Endothelial cell (in vitro differentiated cells): ENCODE results near the gene UBASH3A. TPM values are rescaled to one million over a fixed set of nuclear protein-coding genes. Genes with fewer than 3 reads are reported as not detected.
"Not testable (repeated sequence)": the region's sequence is repeated elsewhere in the genome, so short reads cannot be mapped to it uniquely, and the experiment has no call there.

Experiments used
- DNase-seq: peaks from one replicate; pipeline ENCODE4 v3.0.0; 2021; ENCODE audit warnings: low spot score
- H3K27ac Mint-ChIP-seq: one replicate; pipeline ENCODE4 v1.8.0; 2021; ENCODE audit warnings: mixed read lengths, inconsistent platforms; ENCODE audit not compliant: unreplicated experiment
- H3K27me3 Mint-ChIP-seq: one replicate; pipeline ENCODE4 v1.8.0; 2021; ENCODE audit warnings: mild to moderate bottlenecking, moderate library complexity, mixed read lengths, inconsistent platforms; ENCODE audit not compliant: unreplicated experiment
- H3K36me3 Mint-ChIP-seq: one replicate; pipeline ENCODE4 v1.8.0; 2021; ENCODE audit warnings: mild to moderate bottlenecking, low read depth, mixed read lengths, inconsistent platforms; ENCODE audit not compliant: unreplicated experiment
- H3K4me1 Mint-ChIP-seq: one replicate; pipeline ENCODE4 v1.8.0; 2021; ENCODE audit warnings: mild to moderate bottlenecking, mixed read lengths, inconsistent platforms; ENCODE audit not compliant: unreplicated experiment
- H3K4me3 Mint-ChIP-seq: one replicate; pipeline ENCODE4 v1.8.0; 2021; ENCODE audit warnings: mild to moderate bottlenecking, mixed read lengths, inconsistent platforms; ENCODE audit not compliant: unreplicated experiment
- H3K9me3 Mint-ChIP-seq: one replicate; pipeline ENCODE4 v1.8.0; 2021; ENCODE audit warnings: mixed read lengths, inconsistent platforms; ENCODE audit not compliant: unreplicated experiment
- total RNA-seq: library from RNA; stranded (reverse); fragmentation: NEBNext Ultra II Directional; extraction: Animal tissue kit (Norgen Biotek cat#: 25700); gene quantifications from one replicate; pipeline ENCODE4 v1.2.1, GENCODE V29; 2021; ENCODE audit not compliant: unreplicated experiment
- TF ChIP-seq, protein P1 (sequence below): fragments of 200-600 bp; sonication (generic); IDR thresholded peaks from one replicate; pipeline ENCODE4 v1.5.0; 2021; ENCODE audit warnings: antibody characterized with exemption; ENCODE audit not compliant: unreplicated experiment

UBASH3A gene
- total RNA-seq, 1 donor from 2014 or later, result not detected

DNA sequence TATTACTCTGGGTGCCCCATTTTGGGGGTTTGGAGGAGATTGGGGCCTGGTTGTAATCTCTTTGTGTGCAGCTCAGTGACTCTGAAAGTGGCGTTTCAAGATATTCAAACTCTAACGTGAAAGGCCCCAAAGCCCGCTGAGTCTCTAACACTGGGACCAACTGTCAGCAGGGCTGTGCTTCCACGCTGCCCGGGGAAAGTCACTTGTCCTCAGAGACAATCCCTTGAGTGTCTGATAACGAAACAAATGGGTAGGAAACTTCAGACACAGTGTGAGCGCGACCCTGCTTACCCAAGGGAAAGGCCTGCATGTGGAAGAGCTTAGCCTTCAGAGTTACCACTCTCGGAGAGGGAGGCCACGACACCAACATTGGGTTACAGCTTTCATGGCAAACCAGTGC is 837 bp downstream of the UBASH3A start:
- TF ChIP-seq, protein P1, sequence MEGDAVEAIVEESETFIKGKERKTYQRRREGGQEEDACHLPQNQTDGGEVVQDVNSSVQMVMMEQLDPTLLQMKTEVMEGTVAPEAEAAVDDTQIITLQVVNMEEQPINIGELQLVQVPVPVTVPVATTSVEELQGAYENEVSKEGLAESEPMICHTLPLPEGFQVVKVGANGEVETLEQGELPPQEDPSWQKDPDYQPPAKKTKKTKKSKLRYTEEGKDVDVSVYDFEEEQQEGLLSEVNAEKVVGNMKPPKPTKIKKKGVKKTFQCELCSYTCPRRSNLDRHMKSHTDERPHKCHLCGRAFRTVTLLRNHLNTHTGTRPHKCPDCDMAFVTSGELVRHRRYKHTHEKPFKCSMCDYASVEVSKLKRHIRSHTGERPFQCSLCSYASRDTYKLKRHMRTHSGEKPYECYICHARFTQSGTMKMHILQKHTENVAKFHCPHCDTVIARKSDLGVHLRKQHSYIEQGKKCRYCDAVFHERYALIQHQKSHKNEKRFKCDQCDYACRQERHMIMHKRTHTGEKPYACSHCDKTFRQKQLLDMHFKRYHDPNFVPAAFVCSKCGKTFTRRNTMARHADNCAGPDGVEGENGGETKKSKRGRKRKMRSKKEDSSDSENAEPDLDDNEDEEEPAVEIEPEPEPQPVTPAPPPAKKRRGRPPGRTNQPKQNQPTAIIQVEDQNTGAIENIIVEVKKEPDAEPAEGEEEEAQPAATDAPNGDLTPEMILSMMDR, result no peak
- Mint-ChIP-seq H3K36me3 (peaks cover 5% of the 10 kb centered on the region), H3K4me1 (no peaks in the 10 kb centered on the region), H3K27ac (no peak overlapping the region), H3K4me3 (no peak overlapping the region), H3K27me3 (peaks cover 7% of the 10 kb centered on the region), H3K9me3 (no peaks in the 10 kb centered on the region)
- no peak for DNase-seq

DNA sequence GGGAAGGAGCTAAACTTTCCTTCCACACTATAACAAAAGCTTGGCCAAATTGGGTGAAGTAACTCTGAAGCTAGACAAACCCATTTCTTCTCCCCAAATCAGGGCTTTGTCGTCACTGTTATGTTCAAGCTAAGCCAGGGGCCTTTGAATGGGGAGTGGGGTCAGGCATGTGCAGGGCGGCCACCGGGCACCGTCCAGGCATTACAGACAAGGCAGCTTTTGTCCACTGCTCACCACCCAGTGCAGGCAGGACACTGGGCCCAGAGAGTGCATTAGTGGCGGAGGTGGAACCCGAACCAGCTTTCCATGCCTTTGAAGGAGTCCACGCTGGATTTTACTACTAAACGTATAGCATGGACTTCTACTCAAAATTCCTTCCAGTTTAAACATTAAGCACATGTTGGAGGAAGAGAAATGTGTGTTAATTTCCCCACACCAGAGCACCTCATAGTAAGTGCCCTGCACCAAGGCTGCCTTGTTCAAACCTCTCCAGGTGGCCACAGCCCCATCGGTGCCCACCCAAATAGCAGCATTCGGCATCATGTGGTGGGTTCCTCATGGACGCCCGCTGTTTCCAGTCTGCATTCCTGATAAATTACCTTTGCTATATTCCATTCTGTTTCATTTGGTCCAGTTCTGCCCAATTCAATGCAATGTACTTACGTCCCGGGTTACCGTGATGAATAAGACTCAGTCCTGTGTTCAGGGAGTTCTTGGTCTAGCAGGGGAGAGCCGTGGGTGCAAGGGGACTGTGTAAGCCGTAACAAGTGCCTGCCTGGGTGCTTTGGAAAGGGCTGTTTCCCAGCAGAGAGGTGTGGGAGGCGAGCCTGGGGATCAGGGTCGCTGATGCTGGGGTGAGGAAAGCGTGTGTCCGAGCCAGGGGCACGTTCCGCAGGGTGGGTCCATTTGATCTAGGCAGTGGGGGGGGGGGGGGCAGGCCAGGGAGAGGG is 1.6 kb downstream of the UBASH3A start:
- Mint-ChIP-seq H3K4me3 (no peak overlapping the region), H3K27ac (no peak overlapping the region), H3K27me3 (peaks cover 11% of the 10 kb centered on the region), H3K9me3 (no peaks in the 10 kb centered on the region), H3K36me3 (peaks cover 5% of the 10 kb centered on the region), H3K4me1 (no peaks in the 10 kb centered on the region)
- no peak for DNase-seq
- TF ChIP-seq, protein P1, result no peak

DNA sequence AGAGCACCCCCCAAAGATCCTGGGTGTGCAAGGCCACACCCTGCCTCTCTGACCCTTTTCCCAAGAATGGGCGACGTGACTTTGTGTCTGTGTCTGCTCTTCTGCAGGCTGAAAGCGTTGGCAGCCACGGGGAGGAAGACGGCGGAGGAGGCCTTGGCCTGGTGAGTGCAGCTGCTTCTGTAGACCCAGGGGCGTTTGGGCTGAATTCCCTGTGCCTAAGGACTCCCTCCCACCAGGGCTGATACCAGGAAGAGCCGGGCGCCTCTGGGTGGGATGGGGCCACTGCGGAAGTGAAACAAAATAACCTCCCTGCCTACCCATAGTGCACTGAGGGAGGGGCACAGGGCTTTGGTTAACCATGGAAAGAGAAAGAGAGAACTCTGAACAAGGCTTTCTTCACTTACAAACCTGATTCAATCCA is 2.5 kb downstream of the UBASH3A start:
- no peak for DNase-seq
- TF ChIP-seq, protein P1, result no peak
- H3K9me3 Mint-ChIP-seq, result no peaks in the 10 kb centered on the region
- H3K27me3 Mint-ChIP-seq, result peaks cover 11% of the 10 kb centered on the region
- no peak overlapping the region for H3K27ac Mint-ChIP-seq
- peaks cover 5% of the 10 kb centered on the region for H3K36me3 Mint-ChIP-seq
- H3K4me1 Mint-ChIP-seq, result no peaks in the 10 kb centered on the region
- no peak overlapping the region for H3K4me3 Mint-ChIP-seq

DNA sequence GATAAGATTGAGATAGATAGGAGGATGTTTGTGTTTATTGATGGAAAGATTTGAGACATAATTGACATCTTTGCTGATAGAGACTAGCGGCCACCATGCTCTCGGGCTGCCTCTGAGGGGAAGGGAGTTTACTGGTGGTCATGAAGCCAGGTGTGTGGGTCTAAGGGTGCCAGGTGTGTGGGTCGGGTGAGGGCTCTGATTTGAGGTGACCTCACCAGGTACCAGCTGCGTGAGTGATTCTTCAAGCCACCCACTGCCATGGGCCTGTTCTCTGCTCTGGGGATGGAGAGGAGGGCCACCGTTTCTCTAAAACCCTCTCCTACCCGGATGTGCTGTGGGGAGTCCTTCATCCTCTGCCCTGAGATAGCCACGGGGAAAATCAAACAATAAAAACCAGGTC is 3.2 kb downstream of the UBASH3A start:
- peaks cover 11% of the 10 kb centered on the region for H3K27me3 Mint-ChIP-seq
- H3K4me3 Mint-ChIP-seq, result no peak overlapping the region
- TF ChIP-seq, protein P1, result no peak
- H3K4me1 Mint-ChIP-seq, result no peaks in the 10 kb centered on the region
- no peak for DNase-seq
- H3K27ac Mint-ChIP-seq, result no peak overlapping the region
- peaks cover under 1% of the 10 kb centered on the region for H3K36me3 Mint-ChIP-seq
- no peaks in the 10 kb centered on the region for H3K9me3 Mint-ChIP-seq

DNA sequence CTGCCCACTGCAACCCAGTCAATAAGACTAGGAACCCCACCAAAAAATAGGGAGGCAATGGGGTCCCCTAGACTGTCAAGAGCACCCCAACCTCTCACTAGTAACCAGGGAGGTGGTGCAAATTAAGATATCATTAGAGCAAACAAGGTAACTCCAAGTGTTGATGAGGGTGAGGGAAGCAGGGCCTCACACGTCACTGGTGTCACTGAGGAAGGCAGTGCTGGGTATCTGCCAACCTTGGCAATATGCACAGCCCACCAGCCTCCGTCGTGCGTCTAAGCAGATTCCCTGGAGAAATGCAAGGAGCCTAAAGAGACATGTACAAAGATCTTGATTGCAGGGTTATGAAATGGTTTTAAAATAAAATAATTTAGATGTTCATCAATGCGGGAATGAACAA is 3.8 kb downstream of the UBASH3A start:
- H3K27me3 Mint-ChIP-seq, result peaks cover 10% of the 10 kb centered on the region
- no peak overlapping the region for H3K4me3 Mint-ChIP-seq
- TF ChIP-seq, protein P1, result no peak
- H3K9me3 Mint-ChIP-seq, result no peaks in the 10 kb centered on the region
- DNase-seq, result no peak
- H3K4me1 Mint-ChIP-seq, result no peaks in the 10 kb centered on the region
- no peak overlapping the region for H3K27ac Mint-ChIP-seq
- no peaks in the 10 kb centered on the region for H3K36me3 Mint-ChIP-seq

DNA sequence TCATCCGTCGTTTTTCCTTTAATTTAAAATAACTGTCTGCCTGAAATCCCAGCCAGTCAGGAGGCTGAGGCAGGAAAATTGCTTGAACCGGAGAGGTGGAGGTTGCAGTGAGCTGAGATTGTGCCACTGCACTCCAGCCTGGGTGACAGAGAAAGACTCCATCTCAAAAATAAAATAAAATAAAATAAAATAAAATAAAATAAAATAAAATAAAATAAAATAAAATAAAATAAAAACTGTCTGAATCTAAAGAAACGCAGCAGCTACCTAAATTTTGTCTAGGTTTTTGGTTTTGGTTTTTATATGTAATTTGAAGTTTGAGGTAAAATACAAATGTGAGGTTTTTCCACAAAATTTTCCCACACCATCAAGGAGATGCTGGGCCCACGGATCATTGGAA is 5.0 kb downstream of the UBASH3A start:
- not testable (repeated sequence) for DNase-seq, H3K4me3 Mint-ChIP-seq, H3K4me1 Mint-ChIP-seq, H3K36me3 Mint-ChIP-seq, H3K27ac Mint-ChIP-seq, H3K9me3 Mint-ChIP-seq
- H3K27me3 Mint-ChIP-seq, result peaks cover 12% of the 10 kb centered on the region
